C4-2B (cell line): ENCODE data around the gene KMO.

Experiments used
- H3K27ac ChIP-seq: fragments of 450-650 bp; 2 replicates; pipeline ENCODE4 v1.5.1; 2017
- CTCF ChIP-seq: fragments of 450-650 bp; conservative IDR thresholded peaks from 2 replicates; pipeline ENCODE4 v1.5.1; 2017; ENCODE audit warnings: mild to moderate bottlenecking
- ZFX ChIP-seq: fragments of 450-650 bp; IDR thresholded peaks from 2 replicates; pipeline ENCODE4 v1.6.1; 2017

The KMO gene

GRCh38 chr1:241607497-241607896 is 75.3 kb downstream of the KMO start:
- TF ChIP-seq ZFX (no peak), CTCF (no peak)
- no peak overlapping the region for H3K27ac ChIP-seq

GRCh38 chr1:241608379-241609033 is 76.3 kb downstream of the KMO start:
- TF ChIP-seq ZFX = no peak
- no peak overlapping the region for H3K27ac ChIP-seq

- TF ChIP-seq CTCF = no peak
- TF ChIP-seq ZFX = no peak
- no peak overlapping the region for H3K27ac ChIP-seq
Observed at GRCh38 chr1:241610056-241610815, 78.1 kb downstream of the KMO start.

- TF ChIP-seq ZFX = no peak
- peak; percentile 80 for TF ChIP-seq CTCF
- no peak overlapping the region for H3K27ac ChIP-seq
Observed at GRCh38 chr1:241611063-241611462, 78.9 kb downstream of the KMO start.

GRCh38 chr1:241611736-241612135 is 79.6 kb downstream of the KMO start:
- H3K27ac ChIP-seq = no peak overlapping the region

GRCh38 chr1:241612533-241613477 is 80.6 kb downstream of the KMO start:
- TF ChIP-seq CTCF = no peak
- TF ChIP-seq ZFX = no peak
- no peak overlapping the region for H3K27ac ChIP-seq

More at GRCh38 chr1:241611736-241612135, 79.6 kb downstream of the KMO start:
- TF ChIP-seq CTCF (no peak), ZFX (no peak)

GRCh38 chr1:241614144-241614543 is 82.0 kb downstream of the KMO start:
- no peak overlapping the region for H3K27ac ChIP-seq
- TF ChIP-seq ZFX = no peak
- TF ChIP-seq CTCF = no peak
